GM12892 (cell line): ENCODE data around the gene XPR1.

Source experiments
- POLR2A ChIP-seq: IDR thresholded peaks from 2 replicates; pipeline ENCODE4 v1.6.1; 2011; ENCODE audit warnings: low read depth, low read length, control low read depth
- POLR2AphosphoS5 ChIP-seq: IDR thresholded peaks from 2 replicates; pipeline ENCODE4 v1.6.1; 2011; ENCODE audit warnings: low read depth, low read length, control low read depth
- TAF1 ChIP-seq: IDR thresholded peaks from 2 replicates; pipeline ENCODE4 v1.6.1; 2011; ENCODE audit warnings: low read depth, mild to moderate bottlenecking, control low read depth, low read length, borderline replicate concordance

- TF ChIP-seq POLR2A (no peak), POLR2AphosphoS5 (no peak), TAF1 (no peak)
Measured at GRCh38 chr1:180839547-180839946, 207.7 kb downstream of the XPR1 start.
